ENCODE data around the gene KRTAP5-8. TPM values are rescaled to one million over a fixed set of nuclear protein-coding genes. Genes with fewer than 3 reads are reported as not detected.

The KRTAP5-8 gene
- total and polyA plus RNA-seq, 2 of the 4 experiments (the other 2 are of a cell fraction) = 0.07 TPM; not detected in 1

DNA sequence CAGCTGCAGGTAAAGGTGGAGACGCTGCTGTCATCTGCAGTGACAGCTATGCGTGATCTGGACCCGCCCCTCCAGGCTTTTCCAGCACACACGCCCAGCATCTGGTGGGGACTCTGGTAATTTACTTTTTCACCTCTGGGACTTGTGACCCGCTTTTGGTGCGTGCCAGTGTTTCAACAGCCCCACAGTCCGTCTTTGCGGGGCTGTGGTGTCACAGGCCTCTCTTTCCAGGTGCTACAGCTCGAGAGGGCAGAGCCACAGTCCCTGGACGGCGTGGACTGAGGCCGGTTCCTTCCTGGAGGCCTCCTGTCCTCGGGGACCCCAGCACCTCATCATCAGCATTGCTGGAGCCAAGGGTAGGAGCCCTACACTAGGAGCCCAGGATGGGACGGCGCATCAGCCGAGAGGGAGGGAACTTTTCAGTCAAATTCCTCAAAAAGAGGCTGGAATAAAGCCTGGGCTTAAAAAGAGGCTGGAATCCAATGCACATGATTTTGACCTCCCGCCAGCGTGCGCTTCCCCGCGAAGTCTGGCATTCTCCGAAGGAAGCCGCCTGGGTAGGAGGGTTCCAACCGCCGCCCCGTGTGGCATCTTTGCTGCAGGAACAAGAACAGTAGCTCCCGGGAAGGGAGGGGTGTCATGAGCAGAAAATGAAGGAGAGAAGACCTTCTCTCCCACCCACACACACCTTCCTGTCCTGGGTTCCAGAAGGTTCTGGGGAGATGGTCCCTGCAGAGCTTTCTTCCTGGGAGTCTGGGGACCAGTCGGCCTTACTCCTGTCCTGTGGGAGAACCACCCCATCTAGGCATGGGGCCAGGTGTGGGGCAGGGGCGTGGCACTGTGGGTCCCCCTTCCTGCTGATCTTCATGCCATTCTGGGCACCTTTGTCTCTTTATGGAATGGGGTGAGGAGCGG lies 36.5 kb upstream of the KRTAP5-8 start:
- Histone ChIP-seq H2AK9ac (replicated peaks; ENCODE audit: low read depth, low read length, poor library complexity) (peak overlapping the region; percentile 72), H3K14ac (replicated peaks; ENCODE audit: low read depth, low read length) (no peak overlapping the region), H3K56ac (ENCODE audit: extremely low read depth, insufficient read depth, low read length) (no peak overlapping the region), H3K4me3 (ENCODE audit: insufficient read depth, low read depth, low read length) (no peak overlapping the region), H4K91ac (ENCODE audit: insufficient read depth, low read depth, low read length) (no peak overlapping the region), H2BK15ac (ENCODE audit: low read depth, low read length) (no peak overlapping the region), H2BK120ac (ENCODE audit: low read depth, low read length) (no peak overlapping the region), H3K9me1 (ENCODE audit: insufficient read depth, low read length) (0 out of 2 replicates have a peak, but pooled peaks cover 5% of the 10 kb centered on the region), H3K9ac (ENCODE audit: low read depth, low read length) (no peak overlapping the region), H2BK20ac (ENCODE audit: low read depth, low read length) (no peak overlapping the region), H2AK5ac (ENCODE audit: low read depth, low read length) (no peak overlapping the region), H3K36me3 (ENCODE audit: control insufficient read depth, insufficient read depth, low read length) (peaks cover 53% of the 10 kb centered on the region), H4K5ac (ENCODE audit: low read depth, low read length) (no peak overlapping the region), H2BK5ac (ENCODE audit: low read depth, low read length, poor library complexity, severe bottlenecking) (no peak overlapping the region), H3K23ac (ENCODE audit: low read depth, low read length) (no peak overlapping the region), H3K27ac (ENCODE audit: insufficient read depth, low read length) (no peak overlapping the region), H4K8ac (ENCODE audit: low read depth in 2 of 2, low read length in 2 of 2) (no peak overlapping the region), H3K18ac (ENCODE audit: low read depth, low read length) (no peak overlapping the region), H3K79me1 (ENCODE audit: low read depth in 1 of 2, low read length in 2 of 2) (no peaks in the 10 kb centered on the region), H2AFZ (replicated peaks; ENCODE audit: low read length, poor library complexity) (no peak overlapping the region), H4K20me1 (ENCODE audit: insufficient read depth, low read length) (no peaks in the 10 kb centered on the region), H3K9me3 (ENCODE audit: control insufficient read depth, insufficient read depth, low read length) (no peaks in the 10 kb centered on the region), H3K27me3 (ENCODE audit: control insufficient read depth, insufficient read depth, low read length) (no peaks in the 10 kb centered on the region), H3K4me2 (ENCODE audit: low read depth, low read length) (no peak overlapping the region), H3K4me1 (ENCODE audit: control insufficient read depth, insufficient read depth, low read length) (no peaks in the 10 kb centered on the region), H3K4ac (ENCODE audit: low read depth, low read length) (no peak overlapping the region)
- ChIA-PET CTCF (no interaction called here), POLR2A (ENCODE audit: unreplicated experiment) (no interaction called here)
- dilution Hi-C loops (cut with HindIII; ENCODE audit: low sequenced_read_pairs, unreplicated experiment) (no loop called here), intact Hi-C loops (cut with micrococcal nuclease) (no loop called here), in situ Hi-C loops (cut with MboI; ENCODE audit: low sequenced_read_pairs) (no loop called here)
- DNase-seq = no peak
- BruUV-seq (replicated peaks) = no TSS peak
- ATAC-seq (ENCODE audit: low read depth) = no peak
- 92% methylated on average over 11 of the region's 30 CpGs; no CpG with 5 or more reads in 1 of the 2 experiments for WGBS, 2 experiments (ENCODE audit: extremely low coverage in 2 of 2, insufficient read length in 1 of 2)
- TF ChIP-seq FOS (IDR thresholded peaks at IDR 0.05; ENCODE audit: low read depth, low read length) (no peak), MAFK (IDR thresholded peaks at IDR 0.05; ENCODE audit: low read depth, low read length) (no peak), BHLHE40 (IDR thresholded peaks at IDR 0.05; ENCODE audit: low read depth, low read length) (no peak), RAD21 (IDR thresholded peaks at IDR 0.05; ENCODE audit: low read length) (no peak), RCOR1 (IDR thresholded peaks at IDR 0.05; ENCODE audit: insufficient replicate concordance, low read length) (no peak), MXI1 (IDR thresholded peaks at IDR 0.05; ENCODE audit: borderline replicate concordance, low read depth, low read length) (no peak), POLR2A (IDR thresholded peaks at IDR 0.05; ENCODE audit: low read depth, low read length) (no peak), CEBPB (IDR thresholded peaks at IDR 0.05; ENCODE audit: low read depth, low read length) (no peak), MAZ (IDR thresholded peaks at IDR 0.05; ENCODE audit: borderline replicate concordance, low read depth, low read length) (no peak), CHD1 (IDR thresholded peaks at IDR 0.05; ENCODE audit: low read depth, low read length) (no peak), SMC3 (IDR thresholded peaks at IDR 0.05; ENCODE audit: low read depth, low read length) (no peak), NFE2L2 (IDR thresholded peaks at IDR 0.05; ENCODE audit: low read depth, low read length) (no peak)
- TF ChIP-seq, protein P1, sequence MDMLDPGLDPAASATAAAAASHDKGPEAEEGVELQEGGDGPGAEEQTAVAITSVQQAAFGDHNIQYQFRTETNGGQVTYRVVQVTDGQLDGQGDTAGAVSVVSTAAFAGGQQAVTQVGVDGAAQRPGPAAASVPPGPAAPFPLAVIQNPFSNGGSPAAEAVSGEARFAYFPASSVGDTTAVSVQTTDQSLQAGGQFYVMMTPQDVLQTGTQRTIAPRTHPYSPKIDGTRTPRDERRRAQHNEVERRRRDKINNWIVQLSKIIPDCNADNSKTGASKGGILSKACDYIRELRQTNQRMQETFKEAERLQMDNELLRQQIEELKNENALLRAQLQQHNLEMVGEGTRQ (IDR thresholded peaks at IDR 0.05; ENCODE audit: low read depth, low read length) = no peak
- TF ChIP-seq, protein P2, sequence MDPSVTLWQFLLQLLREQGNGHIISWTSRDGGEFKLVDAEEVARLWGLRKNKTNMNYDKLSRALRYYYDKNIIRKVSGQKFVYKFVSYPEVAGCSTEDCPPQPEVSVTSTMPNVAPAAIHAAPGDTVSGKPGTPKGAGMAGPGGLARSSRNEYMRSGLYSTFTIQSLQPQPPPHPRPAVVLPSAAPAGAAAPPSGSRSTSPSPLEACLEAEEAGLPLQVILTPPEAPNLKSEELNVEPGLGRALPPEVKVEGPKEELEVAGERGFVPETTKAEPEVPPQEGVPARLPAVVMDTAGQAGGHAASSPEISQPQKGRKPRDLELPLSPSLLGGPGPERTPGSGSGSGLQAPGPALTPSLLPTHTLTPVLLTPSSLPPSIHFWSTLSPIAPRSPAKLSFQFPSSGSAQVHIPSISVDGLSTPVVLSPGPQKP (IDR thresholded peaks at IDR 0.05; ENCODE audit: borderline replicate concordance, low read depth, low read length) = no peak
- TF ChIP-seq, protein P3, sequence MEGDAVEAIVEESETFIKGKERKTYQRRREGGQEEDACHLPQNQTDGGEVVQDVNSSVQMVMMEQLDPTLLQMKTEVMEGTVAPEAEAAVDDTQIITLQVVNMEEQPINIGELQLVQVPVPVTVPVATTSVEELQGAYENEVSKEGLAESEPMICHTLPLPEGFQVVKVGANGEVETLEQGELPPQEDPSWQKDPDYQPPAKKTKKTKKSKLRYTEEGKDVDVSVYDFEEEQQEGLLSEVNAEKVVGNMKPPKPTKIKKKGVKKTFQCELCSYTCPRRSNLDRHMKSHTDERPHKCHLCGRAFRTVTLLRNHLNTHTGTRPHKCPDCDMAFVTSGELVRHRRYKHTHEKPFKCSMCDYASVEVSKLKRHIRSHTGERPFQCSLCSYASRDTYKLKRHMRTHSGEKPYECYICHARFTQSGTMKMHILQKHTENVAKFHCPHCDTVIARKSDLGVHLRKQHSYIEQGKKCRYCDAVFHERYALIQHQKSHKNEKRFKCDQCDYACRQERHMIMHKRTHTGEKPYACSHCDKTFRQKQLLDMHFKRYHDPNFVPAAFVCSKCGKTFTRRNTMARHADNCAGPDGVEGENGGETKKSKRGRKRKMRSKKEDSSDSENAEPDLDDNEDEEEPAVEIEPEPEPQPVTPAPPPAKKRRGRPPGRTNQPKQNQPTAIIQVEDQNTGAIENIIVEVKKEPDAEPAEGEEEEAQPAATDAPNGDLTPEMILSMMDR (conservative IDR thresholded peaks at IDR 0.05; ENCODE audit: low read depth, low read length) = no peak
